ENCODE results near the gene MECP2. TPM values are rescaled to one million over a fixed set of nuclear protein-coding genes. Genes with fewer than 3 reads are reported as not detected.

The MECP2 gene
- total RNA-seq, 1 donor: 27.4 TPM

- no peak for TF ChIP-seq CTCF (IDR thresholded peaks at IDR 0.05; ENCODE audit: insufficient read depth, low read length)
- DNase-seq (ENCODE audit: low read depth): no peak
- H3K4me3 ChIP-seq (ENCODE audit: low read depth, low read length): no peak overlapping the region
Observed at GRCh38 chrX:154115750-154116149, 18.2 kb upstream of the MECP2 start.

GRCh38 chrX:154115071-154115470 is 17.6 kb upstream of the MECP2 start:
- DNase-seq (ENCODE audit: low read depth): no peak
- TF ChIP-seq CTCF (IDR thresholded peaks at IDR 0.05; ENCODE audit: insufficient read depth, low read length): no peak
- no peak overlapping the region for H3K4me3 ChIP-seq (ENCODE audit: low read depth, low read length)

- no peak overlapping the region for H3K4me3 ChIP-seq (ENCODE audit: low read depth, low read length)
- DNase-seq (ENCODE audit: low read depth): no peak
- TF ChIP-seq CTCF (IDR thresholded peaks at IDR 0.05; ENCODE audit: insufficient read depth, low read length): no peak
Observed at GRCh38 chrX:154114652-154115051, 17.1 kb upstream of the MECP2 start.

- no peak for DNase-seq (ENCODE audit: low read depth)
- no peak overlapping the region for H3K4me3 ChIP-seq (ENCODE audit: low read depth, low read length)
- TF ChIP-seq CTCF (IDR thresholded peaks at IDR 0.05; ENCODE audit: insufficient read depth, low read length): no peak
Observed at GRCh38 chrX:154113729-154114128, 16.2 kb upstream of the MECP2 start.

GRCh38 chrX:154098551-154098950 is 1.0 kb upstream of the MECP2 start:
- TF ChIP-seq CTCF (IDR thresholded peaks at IDR 0.05; ENCODE audit: insufficient read depth, low read length): no peak
- no peak for DNase-seq (ENCODE audit: low read depth)
- no peak overlapping the region for H3K4me3 ChIP-seq (ENCODE audit: low read depth, low read length)

GRCh38 chrX:154097003-154097588 is 421 bp downstream of the MECP2 start:
- TF ChIP-seq CTCF (IDR thresholded peaks at IDR 0.05; ENCODE audit: insufficient read depth, low read length): no peak
- DNase-seq (ENCODE audit: low read depth): peak; percentile 55
- H3K4me3 ChIP-seq (ENCODE audit: low read depth, low read length): peak overlapping the region; percentile 72

Measured in fibroblast of the aortic adventitia (primary cell).